Dendritic cell treated with granulocyte-macrophage colony-stimulating factor and Interleukin-4, amounts not matched to agents 40 ng/mL and 50 ng/mL, for 4 days (primary cell): Measurements from ENCODE around the gene KLHDC4.

ENCODE experiments used
- H3K27ac Mint-ChIP-seq: one replicate; pipeline ENCODE4 v1.8.0; 2022; ENCODE audit warnings: mild to moderate bottlenecking, mixed read lengths
- H3K27me3 Mint-ChIP-seq: one replicate; pipeline ENCODE4 v1.8.0; 2022; ENCODE audit warnings: mild to moderate bottlenecking, mixed read lengths
- H3K36me3 Mint-ChIP-seq: one replicate; pipeline ENCODE4 v1.8.0; 2022; ENCODE audit warnings: low read depth, mixed read lengths
- H3K4me1 Mint-ChIP-seq: one replicate; pipeline ENCODE4 v1.8.0; 2022; ENCODE audit warnings: low read depth, mixed read lengths
- H3K4me3 Mint-ChIP-seq: one replicate; pipeline ENCODE4 v1.8.0; 2022; ENCODE audit warnings: mild to moderate bottlenecking, moderate library complexity, mixed read lengths
- H3K9me3 Mint-ChIP-seq: one replicate; pipeline ENCODE4 v1.8.0; 2022; ENCODE audit warnings: mixed read lengths
- intact Hi-C: fragments of 100-400 bp; cut with micrococcal nuclease; formaldehyde crosslinking; loops from one replicate; pipeline ENCODE4 v1.15.0; 2022

The KLHDC4 gene

DNA sequence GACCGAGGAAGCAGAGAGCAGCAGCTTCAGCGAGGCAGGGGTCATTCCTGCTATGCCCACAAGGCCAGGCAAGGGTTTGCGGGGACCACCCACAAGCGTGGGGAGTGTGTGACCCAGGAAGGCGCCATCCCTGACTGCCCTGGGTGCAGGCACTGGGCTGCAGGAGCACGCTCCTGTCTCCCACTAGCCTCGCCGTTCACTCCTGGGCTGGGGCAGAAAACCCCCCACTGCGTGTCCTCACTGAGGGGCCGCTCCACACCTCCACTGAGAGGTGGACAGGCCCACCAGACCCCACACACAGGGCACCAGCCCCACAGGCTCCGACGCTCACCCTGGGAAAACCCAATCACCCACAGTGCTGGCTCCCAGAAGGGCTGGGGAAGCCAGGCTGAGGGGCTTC is 56.1 kb downstream of the KLHDC4 start:
- peaks cover 96% of the 10 kb centered on the region for H3K36me3 Mint-ChIP-seq
- H3K9me3 Mint-ChIP-seq: no peaks in the 10 kb centered on the region
- no peak overlapping the region for H3K27ac Mint-ChIP-seq
- no peaks in the 10 kb centered on the region for H3K27me3 Mint-ChIP-seq
- no peak overlapping the region for H3K4me3 Mint-ChIP-seq
- intact Hi-C loops: no loop called here
- no peaks in the 10 kb centered on the region for H3K4me1 Mint-ChIP-seq

DNA sequence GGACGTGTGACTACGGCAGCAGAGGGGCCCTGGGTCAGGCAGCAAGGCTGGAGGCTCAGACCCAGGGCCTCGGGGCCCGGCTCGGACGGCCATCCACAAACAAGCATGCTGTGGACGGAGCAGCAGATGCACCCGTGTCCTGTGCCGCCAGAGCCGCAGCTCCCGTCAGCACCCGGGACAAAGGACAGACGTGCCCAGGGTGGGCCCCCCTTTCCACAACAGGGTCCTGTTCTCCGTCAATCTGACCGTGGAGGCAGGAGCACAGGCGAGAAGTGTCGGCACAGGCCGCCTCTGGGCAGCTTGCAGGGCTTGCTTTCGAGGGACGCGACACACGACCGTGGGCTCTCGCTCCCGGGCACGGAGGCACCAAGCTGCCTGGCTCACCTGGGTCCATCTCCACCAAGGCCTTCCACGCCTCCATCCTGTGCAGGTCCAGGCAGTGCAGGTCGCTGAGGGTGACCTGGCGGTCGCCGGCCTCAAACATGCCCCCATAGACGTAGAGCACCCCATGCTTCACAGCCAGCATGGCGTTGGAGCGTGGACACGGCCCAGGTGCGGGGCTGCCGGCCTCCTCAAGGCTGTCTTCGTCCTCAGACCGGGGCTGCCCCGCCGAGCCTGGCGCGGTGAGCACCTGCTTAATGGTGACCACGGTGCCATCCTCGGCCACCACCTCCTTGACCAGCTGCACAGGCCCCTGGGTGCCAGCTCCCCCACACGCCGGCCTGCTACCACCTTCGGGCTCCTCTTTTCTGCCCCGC is 56.7 kb downstream of the KLHDC4 start:
- Mint-ChIP-seq H3K4me1 (no peaks in the 10 kb centered on the region), H3K4me3 (no peak overlapping the region), H3K27me3 (no peaks in the 10 kb centered on the region), H3K9me3 (no peaks in the 10 kb centered on the region), H3K36me3 (peaks cover 96% of the 10 kb centered on the region), H3K27ac (no peak overlapping the region)
- intact Hi-C loops: no loop called here

DNA sequence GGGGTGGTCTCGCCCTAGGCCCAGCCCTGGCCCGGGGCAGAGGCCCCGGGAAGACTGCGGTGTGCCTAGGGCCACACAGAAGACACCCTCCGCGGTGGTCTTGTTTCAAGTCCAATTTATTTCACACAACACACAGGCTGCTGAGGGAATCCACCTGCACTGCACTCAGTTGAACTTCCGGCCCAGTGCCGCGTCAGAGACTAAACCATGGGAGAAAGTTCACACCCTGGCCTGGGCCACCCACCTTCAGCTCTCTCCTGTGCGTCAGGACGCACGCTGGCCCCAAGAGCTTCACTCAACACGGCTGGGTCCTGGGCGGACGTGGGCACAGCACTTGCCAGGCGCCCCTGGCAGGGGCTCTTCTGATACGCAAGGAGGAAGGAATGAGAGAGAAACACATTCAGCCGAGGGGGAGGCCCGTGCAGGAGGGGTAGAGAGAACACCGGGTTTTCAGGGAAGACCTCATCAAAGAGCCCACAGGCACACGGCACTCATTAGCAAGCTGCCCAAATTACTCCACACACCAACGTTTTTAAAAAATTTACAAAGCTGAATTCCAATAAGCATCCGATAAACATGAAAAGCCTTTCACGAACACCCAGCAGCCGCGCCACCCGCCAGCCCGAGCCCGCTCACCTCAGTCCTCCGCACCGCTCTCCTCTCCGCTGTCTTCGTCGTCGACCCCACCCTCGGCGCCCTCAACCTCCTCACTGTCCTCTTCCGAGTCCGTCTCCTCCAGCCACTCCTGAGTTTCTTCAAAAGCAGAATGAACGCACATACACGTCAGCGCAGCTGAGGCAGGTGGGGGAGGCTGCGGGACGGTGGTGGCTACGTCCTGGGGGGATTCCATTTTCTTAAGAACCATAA is 57.8 kb downstream of the KLHDC4 start:
- Mint-ChIP-seq H3K27ac (no peak overlapping the region), H3K27me3 (no peaks in the 10 kb centered on the region), H3K9me3 (no peaks in the 10 kb centered on the region), H3K4me1 (no peaks in the 10 kb centered on the region), H3K4me3 (no peak overlapping the region), H3K36me3 (peaks cover 96% of the 10 kb centered on the region)
- intact Hi-C loops: no loop called here

DNA sequence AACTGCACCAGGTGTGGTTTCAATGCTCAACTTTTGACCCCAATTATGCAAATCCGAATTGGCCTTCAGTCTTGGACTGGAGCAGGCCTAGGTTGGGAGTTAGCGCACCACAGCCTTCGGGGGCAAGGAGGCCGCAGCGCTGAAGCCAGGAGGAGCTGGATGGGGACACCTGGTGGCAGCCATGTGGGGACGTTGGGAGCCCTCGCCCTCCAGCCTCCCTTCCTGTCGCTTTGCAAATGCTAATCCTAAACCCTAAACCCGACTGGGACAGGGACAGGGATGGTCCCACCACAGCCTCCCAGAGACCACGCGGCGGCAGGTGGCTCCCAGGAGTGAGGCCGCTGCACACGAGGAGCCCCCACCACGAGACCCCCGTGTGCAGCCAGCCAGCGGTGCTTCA is 58.7 kb downstream of the KLHDC4 start:
- H3K4me3 Mint-ChIP-seq: no peak overlapping the region
- intact Hi-C loops: no loop called here
- H3K36me3 Mint-ChIP-seq: peaks cover 96% of the 10 kb centered on the region

DNA sequence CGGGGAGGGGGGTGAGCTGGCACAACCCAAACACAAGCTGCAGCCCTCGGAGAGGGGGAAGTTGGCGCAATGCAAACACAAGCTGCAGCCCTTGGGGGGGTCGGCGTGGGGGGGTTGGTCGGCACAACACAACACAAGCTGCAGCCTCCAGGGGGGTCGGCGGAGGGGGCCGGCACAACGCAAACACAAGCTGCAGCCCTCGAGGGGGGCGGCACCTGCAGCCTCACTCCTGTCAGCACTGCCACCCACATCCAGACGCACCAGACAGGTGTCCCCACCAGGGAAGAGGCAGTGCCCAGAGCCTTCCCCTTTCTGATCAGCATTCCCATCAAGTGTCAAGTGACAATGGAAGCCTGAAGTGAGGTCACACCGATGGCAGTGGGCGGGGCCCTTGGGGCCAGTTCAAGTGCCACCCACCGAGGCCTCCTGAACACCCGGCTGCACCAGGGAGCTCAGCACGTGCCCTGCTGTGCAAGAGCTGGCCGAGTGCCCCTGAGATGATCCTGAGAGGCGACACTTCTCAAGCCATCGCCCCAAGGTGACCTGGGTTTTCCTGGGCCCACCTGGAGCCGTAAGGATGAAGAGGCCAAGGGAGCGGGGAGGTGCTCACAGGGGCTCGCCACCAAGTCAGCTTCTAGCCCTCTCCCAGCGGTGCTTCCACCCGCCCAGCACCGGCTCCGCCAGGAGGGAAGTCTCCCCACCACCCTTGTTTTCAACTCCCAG is 59.3 kb downstream of the KLHDC4 start:
- no peak overlapping the region for H3K4me3 Mint-ChIP-seq
- no peaks in the 10 kb centered on the region for H3K9me3 Mint-ChIP-seq
- peaks cover 96% of the 10 kb centered on the region for H3K36me3 Mint-ChIP-seq
- no peak overlapping the region for H3K27ac Mint-ChIP-seq
- intact Hi-C loops: no loop called here
- H3K4me1 Mint-ChIP-seq: no peaks in the 10 kb centered on the region
- H3K27me3 Mint-ChIP-seq: no peaks in the 10 kb centered on the region

More for the DNA sequence above, 58.7 kb downstream of the KLHDC4 start:
- Mint-ChIP-seq H3K9me3 (no peaks in the 10 kb centered on the region), H3K4me1 (no peaks in the 10 kb centered on the region), H3K27ac (no peak overlapping the region), H3K27me3 (no peaks in the 10 kb centered on the region)

DNA sequence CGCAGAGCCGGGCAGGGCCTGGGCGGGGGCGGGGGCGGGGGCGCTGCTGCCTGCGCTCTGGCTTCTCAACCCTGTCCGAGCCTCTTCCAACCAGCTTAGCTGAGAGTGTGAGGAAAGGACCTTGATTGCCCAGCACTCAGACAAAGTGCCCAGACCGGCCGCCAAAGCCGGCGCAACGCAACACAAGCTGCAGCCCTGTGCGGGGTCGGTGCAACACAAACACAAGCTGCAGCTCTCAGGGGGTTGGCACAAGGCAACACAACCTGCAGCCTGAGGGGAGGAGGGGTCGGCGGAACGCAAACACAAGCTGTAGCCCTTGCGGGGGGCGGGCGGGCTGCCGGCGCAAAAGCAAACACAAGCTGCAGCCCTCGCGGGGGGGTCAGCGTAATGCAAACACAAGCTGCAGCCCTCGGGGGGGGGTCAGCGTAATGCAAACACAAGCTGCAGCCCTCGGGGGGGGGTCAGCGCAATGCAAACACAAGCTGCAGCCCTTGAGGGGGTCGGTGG is 60.0 kb downstream of the KLHDC4 start:
- Mint-ChIP-seq H3K27me3 (no peaks in the 10 kb centered on the region), H3K36me3 (peaks cover 96% of the 10 kb centered on the region)
- intact Hi-C loops: no loop called here

DNA sequence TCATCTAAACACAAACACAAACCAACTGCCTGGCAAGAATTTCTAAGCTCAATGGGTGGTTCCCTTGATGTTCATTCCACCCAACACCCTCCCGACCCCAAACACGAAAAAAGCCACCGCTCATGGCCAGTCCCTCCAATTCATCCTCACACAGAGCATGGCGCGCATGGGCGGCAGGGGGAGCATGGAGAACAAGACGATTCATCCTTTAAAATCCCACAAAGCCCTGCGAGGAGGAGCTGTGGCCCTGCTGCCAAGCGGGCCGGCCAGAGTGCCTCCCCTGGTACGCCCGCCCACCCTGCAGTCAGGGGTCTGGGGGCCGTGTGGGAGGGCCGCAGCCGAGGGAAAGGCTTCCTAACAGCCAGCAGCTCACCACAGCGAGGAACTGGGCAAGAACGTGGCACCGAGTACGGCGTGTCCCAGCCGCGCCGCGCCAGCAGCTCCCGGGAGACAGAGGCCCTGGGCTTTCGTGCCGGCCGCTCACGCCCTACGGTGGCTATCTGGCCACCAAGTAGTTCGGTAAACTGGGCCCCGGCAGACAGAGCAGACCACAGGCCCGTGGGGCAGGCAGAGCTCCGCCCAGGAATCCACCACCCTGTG is 60.9 kb downstream of the KLHDC4 start:
- intact Hi-C loops: no loop called here
- Mint-ChIP-seq H3K9me3 (no peaks in the 10 kb centered on the region), H3K4me3 (no peak overlapping the region), H3K36me3 (peaks cover 94% of the 10 kb centered on the region), H3K27ac (no peak overlapping the region), H3K27me3 (no peaks in the 10 kb centered on the region), H3K4me1 (no peaks in the 10 kb centered on the region)

More for the DNA sequence above, 60.0 kb downstream of the KLHDC4 start:
- Mint-ChIP-seq H3K4me1 (no peaks in the 10 kb centered on the region), H3K9me3 (no peaks in the 10 kb centered on the region), H3K4me3 (no peak overlapping the region), H3K27ac (no peak overlapping the region)

DNA sequence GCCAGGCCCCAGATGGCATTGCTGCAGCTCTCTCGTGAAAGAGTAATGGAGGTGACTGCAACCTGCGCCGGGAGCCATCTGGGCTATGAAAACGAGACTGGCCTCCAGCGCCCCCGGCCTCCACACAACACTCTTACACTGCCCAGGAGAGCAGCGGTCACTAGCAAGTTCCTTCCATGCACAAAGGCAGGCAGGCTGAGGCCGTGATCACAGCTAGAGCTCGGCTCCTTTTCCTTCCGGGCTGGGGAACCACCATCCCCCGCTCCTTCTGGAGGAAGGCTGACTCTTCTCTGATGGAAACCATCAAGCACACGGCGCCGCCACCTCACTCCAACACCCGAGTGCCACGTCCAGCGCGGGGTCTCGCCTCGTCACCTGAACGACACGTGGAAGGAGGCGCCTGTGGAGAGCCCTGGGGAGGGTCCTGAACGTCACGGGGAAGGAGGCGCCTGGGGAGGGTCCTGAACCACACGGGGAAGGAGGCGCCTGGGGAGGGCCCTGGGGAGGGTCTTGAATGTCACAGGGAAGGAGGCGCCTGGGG is 61.9 kb downstream of the KLHDC4 start:
- peaks cover 94% of the 10 kb centered on the region for H3K36me3 Mint-ChIP-seq
- no peaks in the 10 kb centered on the region for H3K9me3 Mint-ChIP-seq
- H3K4me3 Mint-ChIP-seq: no peak overlapping the region
- no peaks in the 10 kb centered on the region for H3K4me1 Mint-ChIP-seq
- intact Hi-C loops: no loop called here
- no peak overlapping the region for H3K27ac Mint-ChIP-seq
- H3K27me3 Mint-ChIP-seq: no peaks in the 10 kb centered on the region

DNA sequence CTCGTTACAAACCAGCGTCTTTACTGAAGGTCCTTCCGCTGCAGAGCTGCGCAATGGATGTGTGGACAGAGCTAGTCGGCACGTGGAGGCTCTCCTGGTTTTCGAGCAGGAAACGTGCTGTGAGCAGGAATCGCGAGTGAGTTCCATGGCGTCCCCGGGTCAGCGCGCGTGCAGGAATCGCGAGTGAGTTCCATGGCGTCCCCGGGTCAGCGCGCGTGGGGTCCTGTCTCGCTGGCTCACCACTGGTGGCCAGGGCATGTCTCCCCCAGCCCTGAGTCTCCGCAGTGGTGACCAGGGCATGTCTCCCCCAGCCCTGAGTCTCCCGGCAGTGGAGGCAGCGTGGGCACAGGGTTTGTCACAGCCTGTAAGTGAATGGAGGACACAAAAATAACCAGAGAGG is 62.7 kb downstream of the KLHDC4 start:
- Mint-ChIP-seq H3K27ac (no peak overlapping the region), H3K4me3 (no peak overlapping the region), H3K27me3 (no peaks in the 10 kb centered on the region), H3K4me1 (no peaks in the 10 kb centered on the region), H3K36me3 (peaks cover 94% of the 10 kb centered on the region), H3K9me3 (no peaks in the 10 kb centered on the region)
- intact Hi-C loops: no loop called here

DNA sequence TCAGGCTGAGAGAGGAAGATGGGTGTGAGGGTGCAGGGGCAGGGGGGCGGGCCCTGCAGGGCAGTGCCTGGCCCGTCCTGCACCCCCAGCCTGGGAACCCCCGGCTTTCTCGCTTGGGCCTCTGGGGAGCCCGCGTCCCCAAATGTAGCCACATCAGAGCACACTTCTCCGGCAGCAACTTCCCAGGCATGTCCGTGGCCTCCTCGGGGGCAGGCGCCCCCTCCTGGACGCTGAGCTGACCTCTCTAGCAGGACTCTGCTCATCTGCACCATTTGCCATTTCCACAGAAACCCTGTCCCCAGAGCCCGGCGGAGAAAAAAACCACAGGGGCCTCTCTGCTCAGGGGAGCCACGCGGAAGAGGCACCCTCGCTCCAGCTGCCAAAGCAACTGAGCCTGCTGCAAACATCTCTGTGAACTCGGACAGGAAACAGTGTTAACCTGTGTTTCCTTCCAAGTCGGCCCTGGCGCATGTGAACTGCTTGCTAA is 63.4 kb downstream of the KLHDC4 start:
- H3K9me3 Mint-ChIP-seq: no peaks in the 10 kb centered on the region
- no peak overlapping the region for H3K4me3 Mint-ChIP-seq
- no peaks in the 10 kb centered on the region for H3K4me1 Mint-ChIP-seq
- no peaks in the 10 kb centered on the region for H3K27me3 Mint-ChIP-seq
- no peak overlapping the region for H3K27ac Mint-ChIP-seq
- intact Hi-C loops: no loop called here
- H3K36me3 Mint-ChIP-seq: peaks cover 91% of the 10 kb centered on the region

DNA sequence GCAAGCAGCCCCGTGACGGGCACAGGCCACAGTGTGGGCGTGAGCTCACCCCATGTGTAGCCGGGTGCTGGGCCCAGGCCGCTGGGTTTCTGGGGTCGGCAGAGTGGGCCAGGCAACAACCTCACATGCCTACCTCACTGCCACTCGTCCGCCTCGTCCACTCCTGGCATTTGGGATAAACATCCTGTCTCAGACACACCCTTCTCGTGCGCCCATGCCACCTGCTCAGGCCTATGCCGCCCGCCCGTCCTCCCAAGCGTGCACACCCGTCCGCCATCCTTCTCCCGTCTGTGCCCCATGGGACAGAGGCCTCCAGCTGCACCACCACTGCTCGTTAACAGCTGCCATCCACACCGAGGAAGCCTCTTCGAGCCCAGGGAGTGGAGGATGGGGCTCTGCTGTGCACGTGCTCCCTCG is 64.3 kb downstream of the KLHDC4 start:
- no peak overlapping the region for H3K27ac Mint-ChIP-seq
- peaks cover 86% of the 10 kb centered on the region for H3K36me3 Mint-ChIP-seq
- H3K4me1 Mint-ChIP-seq: no peaks in the 10 kb centered on the region
- H3K27me3 Mint-ChIP-seq: no peaks in the 10 kb centered on the region
- no peaks in the 10 kb centered on the region for H3K9me3 Mint-ChIP-seq
- no peak overlapping the region for H3K4me3 Mint-ChIP-seq
- intact Hi-C loops: no loop called here

DNA sequence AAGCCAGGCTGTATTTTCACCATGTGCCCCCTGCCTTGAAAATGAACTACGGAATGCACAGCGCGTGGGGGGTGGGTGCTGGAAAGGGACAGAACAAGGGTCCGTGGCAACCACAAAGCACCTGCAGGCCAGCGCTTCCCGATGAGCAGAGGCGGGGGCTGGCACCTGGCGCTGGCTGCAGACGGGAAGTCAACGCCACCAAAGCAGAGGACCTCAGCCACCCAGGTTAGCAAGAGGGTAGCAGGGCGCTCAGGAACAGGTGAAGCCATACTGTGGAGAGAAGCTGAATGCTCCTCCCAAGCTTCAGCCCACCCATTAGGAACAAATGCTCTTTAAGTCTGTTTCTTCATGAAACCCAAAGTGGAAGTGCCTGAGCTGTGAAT is 64.7 kb downstream of the KLHDC4 start:
- Mint-ChIP-seq H3K4me1 (no peaks in the 10 kb centered on the region), H3K9me3 (no peaks in the 10 kb centered on the region), H3K4me3 (no peak overlapping the region), H3K27me3 (no peaks in the 10 kb centered on the region), H3K36me3 (peaks cover 90% of the 10 kb centered on the region), H3K27ac (no peak overlapping the region)
- intact Hi-C loops: no loop called here

DNA sequence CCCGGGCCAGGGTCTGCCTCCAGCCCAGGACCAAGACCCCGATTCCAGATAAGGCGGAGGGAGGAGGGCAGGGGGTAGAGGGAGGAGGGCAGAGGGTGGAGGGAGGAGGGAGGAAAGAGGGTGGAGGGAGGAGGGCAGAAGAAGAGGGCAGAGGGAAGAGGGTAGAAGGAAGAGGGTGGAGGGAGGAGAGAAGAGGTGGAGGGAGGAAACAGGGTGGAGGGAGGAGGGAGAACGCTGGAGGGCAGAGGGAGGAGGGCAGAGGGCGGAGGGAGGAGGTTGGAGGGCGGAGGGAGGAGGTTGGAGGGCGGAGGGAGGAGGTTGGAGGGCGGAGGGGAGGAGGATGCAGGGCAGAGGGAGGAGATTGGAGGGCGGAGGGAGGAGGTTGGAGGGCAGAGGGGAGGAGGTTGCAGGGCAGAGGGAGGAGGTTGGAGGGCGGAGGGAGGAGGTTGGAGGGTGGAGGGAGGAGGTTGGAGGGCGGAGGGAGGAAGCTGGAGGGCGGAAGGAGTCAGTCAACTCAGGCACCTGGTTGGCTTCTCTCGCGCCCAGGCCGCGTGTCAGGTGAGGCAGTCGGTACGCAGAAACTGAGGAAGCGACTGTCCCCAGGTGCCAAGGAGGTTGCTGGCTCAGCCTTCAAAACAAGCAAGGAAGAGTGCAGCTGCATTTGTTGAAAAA is 65.2 kb downstream of the KLHDC4 start:
- H3K27me3 Mint-ChIP-seq: no peaks in the 10 kb centered on the region
- intact Hi-C loops: no loop called here
- H3K27ac Mint-ChIP-seq: no peak overlapping the region
- no peaks in the 10 kb centered on the region for H3K9me3 Mint-ChIP-seq
- H3K4me3 Mint-ChIP-seq: no peak overlapping the region
- peaks cover 90% of the 10 kb centered on the region for H3K36me3 Mint-ChIP-seq
- no peaks in the 10 kb centered on the region for H3K4me1 Mint-ChIP-seq
